ENCODE results near the gene IL32.

IL32 gene

DNA sequence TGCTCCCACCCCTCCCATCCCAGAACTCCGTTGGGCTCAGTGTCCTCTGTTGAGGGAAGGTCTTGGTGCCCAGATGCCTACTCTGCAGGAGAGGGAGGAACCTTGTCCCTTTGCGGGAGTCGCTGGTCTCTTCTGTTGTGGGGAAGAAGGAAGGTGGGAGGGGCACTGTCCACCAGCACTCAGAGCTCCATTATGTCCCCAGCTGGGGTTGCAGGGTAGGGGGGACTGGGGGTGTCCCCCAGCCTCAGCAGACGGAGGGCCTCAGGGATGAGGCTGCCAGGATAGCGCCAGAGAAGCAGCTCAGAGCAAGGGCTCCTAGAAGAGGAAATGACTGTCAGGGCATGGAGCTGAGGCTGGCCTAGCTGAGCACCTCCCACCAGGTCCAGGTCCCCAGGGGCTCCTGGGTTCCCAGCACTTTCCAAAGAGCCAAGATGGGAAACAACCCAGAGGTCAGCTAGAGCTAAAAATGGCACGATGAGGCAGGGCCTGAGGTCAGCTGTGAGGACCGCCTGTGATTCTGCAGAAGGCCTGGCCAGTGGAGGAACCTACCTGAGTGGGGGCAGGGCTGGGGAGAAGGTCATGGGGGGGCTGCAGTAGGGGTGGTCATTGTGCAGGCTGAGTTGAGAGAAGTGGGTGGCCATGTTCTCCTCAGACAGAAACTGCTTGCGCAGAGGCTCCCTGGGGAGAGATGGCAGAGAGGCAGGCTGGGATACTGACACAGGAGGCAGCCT is 42.6 kb upstream of the IL32 start:
- peaks cover 20% of the 10 kb centered on the region for H3K4me1 ChIP-seq (ENCODE audit: control insufficient read depth, insufficient read depth, low read length)
- H3K27ac ChIP-seq (ENCODE audit: low read depth, low read length) = peak overlapping the region; percentile 100
- H3K9me3 ChIP-seq (ENCODE audit: control insufficient read depth, insufficient read depth, low read length) = no peaks in the 10 kb centered on the region
- peaks cover 23% of the 10 kb centered on the region for H3K36me3 ChIP-seq (ENCODE audit: control insufficient read depth, insufficient read depth, low read length)
- peak overlapping the region; percentile 98 for H3K4me3 ChIP-seq (ENCODE audit: low read depth, low read length)
- H3K27me3 ChIP-seq (ENCODE audit: control insufficient read depth, insufficient read depth, low read length) = no peaks in the 10 kb centered on the region
- H3K9ac ChIP-seq (ENCODE audit: low read depth, low read length) = peak overlapping the region; percentile 86

DNA sequence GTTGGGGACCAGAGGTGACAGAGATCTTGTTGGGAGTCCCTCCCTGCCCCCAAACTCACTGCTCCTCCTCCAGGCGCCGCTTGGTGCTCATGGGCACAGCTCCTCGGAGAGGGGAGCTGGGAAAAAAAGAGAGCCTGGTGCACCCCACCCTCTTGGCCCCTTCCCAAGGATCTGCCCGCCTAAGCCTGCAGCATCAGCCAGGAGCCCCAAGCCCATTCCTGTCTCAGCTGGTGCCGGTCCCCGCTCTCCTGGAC is 42.1 kb upstream of the IL32 start:
- Histone ChIP-seq H3K27ac (ENCODE audit: low read depth, low read length) (peak overlapping the region; percentile 100), H3K27me3 (ENCODE audit: control insufficient read depth, insufficient read depth, low read length) (no peaks in the 10 kb centered on the region), H3K9ac (ENCODE audit: low read depth, low read length) (peak overlapping the region; percentile 86), H3K4me1 (ENCODE audit: control insufficient read depth, insufficient read depth, low read length) (peaks cover 20% of the 10 kb centered on the region), H3K4me3 (ENCODE audit: low read depth, low read length) (peak overlapping the region; percentile 98), H3K36me3 (ENCODE audit: control insufficient read depth, insufficient read depth, low read length) (peaks cover 23% of the 10 kb centered on the region), H3K9me3 (ENCODE audit: control insufficient read depth, insufficient read depth, low read length) (no peaks in the 10 kb centered on the region)

DNA sequence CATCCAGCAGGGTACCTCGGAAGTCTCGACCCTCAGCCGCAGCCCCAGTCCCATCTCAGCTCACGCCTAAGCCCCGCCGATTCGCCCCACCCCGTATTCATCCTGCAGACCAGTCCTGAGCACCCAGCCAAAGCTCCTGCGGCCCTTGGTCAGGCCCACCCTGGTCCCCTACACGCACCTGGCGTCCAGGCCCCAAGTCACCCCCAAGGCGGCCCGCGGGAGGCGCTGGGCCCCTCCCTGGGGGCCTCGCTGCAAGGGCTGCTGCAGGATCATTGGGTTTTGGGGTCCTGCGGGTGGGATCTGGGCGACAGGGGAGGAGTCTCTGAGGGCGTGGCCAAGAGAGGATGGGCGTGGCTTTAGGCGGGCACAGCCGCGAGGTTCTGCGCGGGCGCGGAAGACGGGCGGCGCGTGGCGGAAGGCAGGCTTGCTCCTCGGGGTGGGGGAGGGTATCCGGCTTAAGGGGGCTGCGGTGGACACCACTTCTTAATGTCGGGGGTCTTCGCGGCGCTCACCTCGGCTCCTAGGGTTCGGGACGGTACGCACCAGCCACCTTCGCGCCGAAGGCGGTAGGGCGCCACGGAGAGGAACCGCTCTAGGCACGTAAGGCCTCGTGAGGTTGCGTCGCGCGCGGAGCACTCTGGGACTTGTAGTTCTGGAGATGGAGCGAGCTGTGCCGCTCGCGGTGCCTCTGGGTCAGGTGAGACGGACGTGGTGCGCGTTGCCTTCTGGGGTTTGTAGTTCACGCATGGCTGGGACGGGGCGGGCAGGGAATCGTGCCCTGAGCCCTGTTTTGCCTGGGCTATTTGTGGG is 41.6 kb upstream of the IL32 start, which contains the start of the genes HCFC1R1 and THOC6:
TSS of gene HCFC1R1 (minus strand) at position 274 of the 810 bp plus-strand sequence. CDS start at position 273, 1 bp downstream.
TSS of gene THOC6 (plus strand) at position 367 of the 810 bp plus-strand sequence. CDS start at position 659, 292 bp downstream.
- Histone ChIP-seq H3K9ac (ENCODE audit: low read depth, low read length) (peak within 1 kb of the TSS; percentile 86), H3K9me3 (ENCODE audit: control insufficient read depth, insufficient read depth, low read length) (no peaks in the 10 kb centered on the region), H3K4me1 (ENCODE audit: control insufficient read depth, insufficient read depth, low read length) (peaks cover 19% of the 10 kb centered on the region), H3K27me3 (ENCODE audit: control insufficient read depth, insufficient read depth, low read length) (no peaks in the 10 kb centered on the region), H3K27ac (ENCODE audit: low read depth, low read length) (peak within 1 kb of the TSS; percentile 100), H3K36me3 (ENCODE audit: control insufficient read depth, insufficient read depth, low read length) (peaks cover 23% of the 10 kb centered on the region), H3K4me3 (ENCODE audit: low read depth, low read length) (peak within 1 kb of the TSS; percentile 98)

DNA sequence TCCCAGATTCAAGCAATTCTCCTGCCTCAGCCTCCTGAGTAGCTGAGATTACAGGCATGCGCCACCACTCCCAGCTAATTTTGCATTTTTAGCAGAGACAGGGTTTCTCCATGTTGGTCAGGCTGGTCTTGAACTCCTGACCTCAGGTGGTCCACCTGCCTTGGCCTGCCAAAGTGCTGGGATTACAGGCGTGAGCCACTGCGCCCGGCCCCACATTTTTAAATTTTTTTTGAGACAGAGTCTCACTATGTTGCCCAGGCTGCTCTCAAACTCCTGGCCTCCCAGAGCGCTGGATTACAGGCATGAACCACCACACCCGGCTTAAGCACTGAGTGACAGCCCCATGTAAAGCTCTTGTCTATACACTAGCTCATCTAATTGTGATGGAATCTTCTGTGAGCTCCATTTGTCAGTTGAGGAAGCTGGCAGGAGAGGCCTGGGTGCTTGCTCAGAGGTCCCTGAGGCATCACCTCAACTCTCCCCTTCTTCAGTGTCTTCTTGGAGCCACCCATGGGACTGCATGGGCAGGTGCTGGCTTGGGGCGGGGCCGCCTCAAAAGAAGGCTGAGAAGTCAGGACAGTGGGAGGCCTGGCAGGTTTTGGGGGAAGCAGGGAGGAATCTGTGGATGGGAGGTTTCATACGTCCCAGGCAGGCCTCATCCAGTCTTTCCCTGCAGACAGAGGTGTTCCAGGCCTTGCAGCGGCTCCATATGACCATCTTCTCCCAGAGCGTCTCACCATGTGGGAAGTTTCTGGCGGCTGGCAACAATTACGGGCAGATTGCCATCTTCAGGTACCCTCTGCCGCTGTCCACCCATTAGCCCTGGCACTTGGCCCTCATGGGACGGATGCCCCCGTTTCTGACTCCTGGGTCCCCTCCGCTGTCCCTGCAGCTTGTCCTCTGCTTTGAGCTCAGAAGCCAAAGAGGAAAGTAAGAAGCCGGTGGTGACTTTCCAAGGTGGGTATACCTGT is 40.1 kb upstream of the IL32 start:
- Histone ChIP-seq H3K27me3 (ENCODE audit: control insufficient read depth, insufficient read depth, low read length) (peaks cover 4% of the 10 kb centered on the region), H3K4me1 (ENCODE audit: control insufficient read depth, insufficient read depth, low read length) (peaks cover 19% of the 10 kb centered on the region), H3K36me3 (ENCODE audit: control insufficient read depth, insufficient read depth, low read length) (peaks cover 23% of the 10 kb centered on the region), H3K9me3 (ENCODE audit: control insufficient read depth, insufficient read depth, low read length) (no peaks in the 10 kb centered on the region), H3K27ac (ENCODE audit: low read depth, low read length) (no peak overlapping the region), H3K9ac (ENCODE audit: low read depth, low read length) (no peak overlapping the region), H3K4me3 (ENCODE audit: low read depth, low read length) (no peak overlapping the region)

DNA sequence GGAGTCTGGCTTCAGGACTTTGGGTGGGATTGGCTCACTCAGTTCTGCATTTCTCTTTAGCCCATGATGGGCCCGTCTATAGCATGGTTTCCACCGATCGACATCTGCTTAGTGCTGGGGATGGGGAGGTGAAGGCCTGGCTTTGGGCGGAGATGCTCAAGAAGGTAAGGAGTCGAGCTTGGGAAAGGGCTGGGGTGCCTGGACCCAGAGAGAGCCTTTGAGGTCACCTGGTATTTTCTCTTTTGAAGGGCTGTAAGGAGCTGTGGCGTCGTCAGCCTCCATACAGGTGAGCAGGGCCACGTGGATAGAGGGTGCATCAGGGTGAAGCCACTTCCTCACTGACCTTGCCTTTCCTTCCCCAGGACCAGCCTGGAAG is 39.4 kb upstream of the IL32 start:
- Histone ChIP-seq H3K4me3 (ENCODE audit: low read depth, low read length) (no peak overlapping the region), H3K36me3 (ENCODE audit: control insufficient read depth, insufficient read depth, low read length) (peaks cover 23% of the 10 kb centered on the region), H3K27ac (ENCODE audit: low read depth, low read length) (no peak overlapping the region), H3K9me3 (ENCODE audit: control insufficient read depth, insufficient read depth, low read length) (no peaks in the 10 kb centered on the region), H3K4me1 (ENCODE audit: control insufficient read depth, insufficient read depth, low read length) (peaks cover 19% of the 10 kb centered on the region), H3K27me3 (ENCODE audit: control insufficient read depth, insufficient read depth, low read length) (peaks cover 4% of the 10 kb centered on the region), H3K9ac (ENCODE audit: low read depth, low read length) (no peak overlapping the region)

DNA sequence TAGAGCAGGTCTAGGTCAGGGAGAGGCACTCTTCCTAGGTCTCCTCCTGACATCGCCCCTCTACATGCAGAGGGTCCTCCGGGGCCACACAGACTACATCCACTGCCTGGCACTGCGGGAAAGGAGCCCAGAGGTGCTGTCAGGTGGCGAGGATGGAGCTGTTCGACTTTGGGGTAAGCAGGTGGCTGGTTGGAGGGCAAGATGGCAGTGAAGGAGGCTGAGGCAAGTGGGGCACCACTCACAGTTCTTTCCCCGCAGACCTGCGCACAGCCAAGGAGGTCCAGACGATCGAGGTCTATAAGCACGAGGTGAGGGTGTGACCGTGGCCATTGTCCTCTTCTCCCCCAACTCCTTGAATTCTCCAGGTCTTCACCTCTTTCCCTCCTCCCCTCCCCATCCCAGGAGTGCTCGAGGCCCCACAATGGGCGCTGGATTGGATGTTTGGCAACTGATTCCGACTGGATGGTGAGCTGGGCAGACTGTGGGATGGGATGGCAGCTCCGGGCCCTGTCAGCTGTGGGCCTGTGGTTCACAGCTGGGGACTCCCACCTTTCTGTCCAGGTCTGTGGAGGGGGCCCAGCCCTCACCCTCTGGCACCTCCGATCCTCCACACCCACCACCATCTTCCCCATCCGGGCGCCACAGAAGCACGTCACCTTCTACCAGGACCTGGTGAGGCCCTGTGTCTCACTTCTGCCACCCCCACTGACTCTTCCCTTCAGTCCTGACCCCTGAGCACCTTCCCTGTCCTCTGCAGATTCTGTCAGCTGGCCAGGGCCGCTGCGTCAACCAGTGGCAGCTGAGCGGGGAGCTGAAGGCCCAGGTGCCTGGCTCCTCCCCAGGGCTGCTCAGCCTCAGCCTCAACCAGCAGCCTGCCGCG is 38.6 kb upstream of the IL32 start:
- no peak overlapping the region for H3K9ac ChIP-seq (ENCODE audit: low read depth, low read length)
- no peak overlapping the region for H3K4me3 ChIP-seq (ENCODE audit: low read depth, low read length)
- peaks cover 4% of the 10 kb centered on the region for H3K27me3 ChIP-seq (ENCODE audit: control insufficient read depth, insufficient read depth, low read length)
- peaks cover 22% of the 10 kb centered on the region for H3K4me1 ChIP-seq (ENCODE audit: control insufficient read depth, insufficient read depth, low read length)
- H3K9me3 ChIP-seq (ENCODE audit: control insufficient read depth, insufficient read depth, low read length) = no peaks in the 10 kb centered on the region
- H3K36me3 ChIP-seq (ENCODE audit: control insufficient read depth, insufficient read depth, low read length) = peaks cover 23% of the 10 kb centered on the region
- no peak overlapping the region for H3K27ac ChIP-seq (ENCODE audit: low read depth, low read length)

DNA sequence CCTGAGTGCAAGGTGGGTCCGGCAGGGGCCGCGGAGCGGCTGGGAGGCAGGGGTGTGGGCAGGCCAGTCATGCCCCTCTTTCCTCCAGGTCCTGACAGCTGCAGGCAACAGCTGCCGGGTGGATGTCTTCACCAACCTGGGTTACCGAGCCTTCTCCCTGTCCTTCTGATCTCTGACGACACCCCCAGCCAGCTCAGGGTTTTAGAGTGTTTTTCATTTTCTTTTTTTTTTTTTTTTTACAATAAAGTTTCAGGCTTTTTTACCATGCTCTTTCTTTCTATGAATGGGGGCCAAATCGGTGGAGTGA is 38.0 kb upstream of the IL32 start:
- H3K36me3 ChIP-seq (ENCODE audit: control insufficient read depth, insufficient read depth, low read length) = peaks cover 20% of the 10 kb centered on the region
- H3K9ac ChIP-seq (ENCODE audit: low read depth, low read length) = no peak overlapping the region
- H3K27ac ChIP-seq (ENCODE audit: low read depth, low read length) = no peak overlapping the region
- peaks cover 4% of the 10 kb centered on the region for H3K27me3 ChIP-seq (ENCODE audit: control insufficient read depth, insufficient read depth, low read length)
- no peaks in the 10 kb centered on the region for H3K9me3 ChIP-seq (ENCODE audit: control insufficient read depth, insufficient read depth, low read length)
- peaks cover 17% of the 10 kb centered on the region for H3K4me1 ChIP-seq (ENCODE audit: control insufficient read depth, insufficient read depth, low read length)
- H3K4me3 ChIP-seq (ENCODE audit: low read depth, low read length) = no peak overlapping the region

DNA sequence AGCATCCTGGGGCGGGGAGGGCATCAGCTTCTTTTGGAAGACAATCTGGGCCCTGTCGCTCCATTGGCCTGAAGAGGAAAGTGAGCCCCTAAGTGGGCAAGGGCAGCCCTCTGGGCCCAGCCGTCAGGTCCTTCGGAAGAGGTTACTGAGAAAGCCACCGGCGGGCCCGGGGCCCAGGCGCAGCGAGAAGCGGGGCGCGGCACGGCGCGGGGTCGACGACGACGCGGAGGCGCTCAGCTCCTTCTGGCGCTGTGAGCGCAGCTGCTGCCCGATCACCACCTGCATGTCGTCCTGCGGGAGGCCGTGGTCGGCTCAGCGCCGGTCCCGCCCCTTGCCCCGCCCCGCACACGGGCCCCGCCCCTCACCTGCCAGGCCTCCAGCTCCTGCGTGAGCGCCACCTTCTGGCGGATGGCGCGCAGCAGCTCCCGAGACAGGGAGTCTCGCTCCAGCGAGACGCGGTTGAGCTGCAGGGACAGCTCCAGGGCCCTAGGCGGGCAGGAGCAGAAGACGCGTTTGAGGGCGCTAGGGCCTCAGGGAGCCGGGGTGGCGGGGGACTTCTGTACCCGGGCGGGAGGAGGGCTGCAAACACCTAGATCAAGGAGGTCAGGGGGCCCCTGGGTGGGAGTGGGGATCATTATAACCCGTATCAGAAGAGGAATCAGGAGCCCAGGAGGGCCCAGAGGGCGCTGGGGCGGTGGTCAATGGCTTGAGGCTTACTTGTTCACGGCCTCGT is 37.3 kb upstream of the IL32 start:
- Histone ChIP-seq H3K9ac (ENCODE audit: low read depth, low read length) (0 out of 2 replicates have a peak overlapping the region, but pooled peaks have one; percentile 15), H3K9me3 (ENCODE audit: control insufficient read depth, insufficient read depth, low read length) (no peaks in the 10 kb centered on the region), H3K27ac (ENCODE audit: low read depth, low read length) (peak overlapping the region; percentile 46), H3K4me1 (ENCODE audit: control insufficient read depth, insufficient read depth, low read length) (peaks cover 11% of the 10 kb centered on the region; the same call in 1 of the 2 replicates), H3K36me3 (ENCODE audit: control insufficient read depth, insufficient read depth, low read length) (peaks cover 20% of the 10 kb centered on the region), H3K27me3 (ENCODE audit: control insufficient read depth, insufficient read depth, low read length) (peaks cover 4% of the 10 kb centered on the region), H3K4me3 (ENCODE audit: low read depth, low read length) (peak overlapping the region; percentile 32; the same call in 1 of the 2 replicates)

DNA sequence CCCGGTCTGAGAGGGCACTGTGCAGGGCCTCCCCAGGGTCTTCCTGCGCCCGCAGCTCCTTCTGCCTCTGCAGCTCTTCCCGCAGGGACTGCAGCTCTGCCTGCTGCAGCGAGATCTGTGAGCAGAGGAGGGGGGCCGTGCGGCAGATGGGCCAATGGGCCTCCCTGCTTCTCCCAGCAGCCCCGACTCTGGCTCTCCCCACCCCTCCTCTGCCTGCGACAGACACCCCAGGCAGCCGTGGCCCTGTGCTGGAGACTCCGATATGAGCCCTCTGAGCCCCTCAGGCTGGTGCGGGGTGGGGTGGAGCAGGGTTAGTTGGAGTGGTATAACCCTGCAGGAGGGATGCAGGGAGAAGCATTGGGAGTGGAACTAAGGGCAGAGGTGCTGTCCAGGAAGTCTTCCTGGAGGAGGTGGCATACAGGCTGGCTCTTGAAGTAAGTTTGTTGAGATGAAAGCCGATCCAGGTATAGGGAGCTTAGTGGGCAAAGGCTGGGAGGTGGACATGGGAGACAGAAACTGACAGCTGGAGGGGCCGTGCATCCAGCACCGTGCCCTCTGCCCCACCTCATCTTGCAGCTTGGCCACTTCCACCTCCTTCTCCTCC is 36.6 kb upstream of the IL32 start:
- Histone ChIP-seq H3K36me3 (ENCODE audit: control insufficient read depth, insufficient read depth, low read length) (peaks cover 20% of the 10 kb centered on the region), H3K4me1 (ENCODE audit: control insufficient read depth, insufficient read depth, low read length) (peaks cover 11% of the 10 kb centered on the region; the same call in 1 of the 2 replicates), H3K27me3 (ENCODE audit: control insufficient read depth, insufficient read depth, low read length) (peaks cover 4% of the 10 kb centered on the region), H3K9me3 (ENCODE audit: control insufficient read depth, insufficient read depth, low read length) (no peaks in the 10 kb centered on the region), H3K4me3 (ENCODE audit: low read depth, low read length) (no peak overlapping the region), H3K9ac (ENCODE audit: low read depth, low read length) (no peak overlapping the region), H3K27ac (ENCODE audit: low read depth, low read length) (no peak overlapping the region)
